Measurements from ENCODE around the gene DUSP15.

Gene DUSP15

DNA sequence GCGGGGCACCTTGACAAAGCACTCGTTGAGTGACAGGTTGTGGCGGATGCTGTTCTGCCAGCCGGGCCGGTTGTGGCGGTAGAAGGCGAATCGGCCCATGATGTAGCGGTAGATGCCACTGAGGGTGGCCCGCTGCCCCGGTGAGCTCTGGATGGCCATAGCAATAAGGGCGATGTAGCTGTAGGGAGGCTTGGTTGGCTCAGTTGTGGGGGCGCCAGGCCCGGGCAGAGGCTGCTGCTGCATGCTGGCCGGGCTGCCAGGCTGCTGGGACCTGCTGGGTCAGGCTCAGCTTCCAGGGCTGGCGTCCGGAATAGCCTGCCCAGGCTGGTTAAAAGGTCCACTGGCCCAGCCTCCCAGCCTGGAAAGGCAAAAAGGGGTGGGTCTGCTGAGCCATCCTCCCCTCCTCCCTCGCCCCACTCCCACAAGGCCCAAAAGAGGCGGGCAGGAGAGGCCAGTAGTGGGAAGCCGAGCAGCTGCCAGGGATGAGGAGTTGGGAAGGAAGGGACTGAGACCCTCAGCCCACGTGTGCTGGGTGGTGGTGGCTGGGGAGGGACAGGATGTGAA lies 24.9 kb downstream of the DUSP15 start, which contains the start of gene FOXS1:
Gene FOXS1, minus strand, starts transcription at position 305 of the 564 bp plus-strand sequence. Its CDS starts 62 bp downstream, at position 243.
- TF ChIP-seq HDGF (IDR thresholded peaks at IDR 0.05; ENCODE audit: borderline replicate concordance) (no peak), TARDBP (IDR thresholded peaks at IDR 0.05) (no peak), NFRKB (IDR thresholded peaks at IDR 0.05) (no peak)
- ChIA-PET POLR2A (no interaction called here), CTCF (no interaction called here)
- DNase-seq (ENCODE audit: extremely low spot score): no peak

DNA sequence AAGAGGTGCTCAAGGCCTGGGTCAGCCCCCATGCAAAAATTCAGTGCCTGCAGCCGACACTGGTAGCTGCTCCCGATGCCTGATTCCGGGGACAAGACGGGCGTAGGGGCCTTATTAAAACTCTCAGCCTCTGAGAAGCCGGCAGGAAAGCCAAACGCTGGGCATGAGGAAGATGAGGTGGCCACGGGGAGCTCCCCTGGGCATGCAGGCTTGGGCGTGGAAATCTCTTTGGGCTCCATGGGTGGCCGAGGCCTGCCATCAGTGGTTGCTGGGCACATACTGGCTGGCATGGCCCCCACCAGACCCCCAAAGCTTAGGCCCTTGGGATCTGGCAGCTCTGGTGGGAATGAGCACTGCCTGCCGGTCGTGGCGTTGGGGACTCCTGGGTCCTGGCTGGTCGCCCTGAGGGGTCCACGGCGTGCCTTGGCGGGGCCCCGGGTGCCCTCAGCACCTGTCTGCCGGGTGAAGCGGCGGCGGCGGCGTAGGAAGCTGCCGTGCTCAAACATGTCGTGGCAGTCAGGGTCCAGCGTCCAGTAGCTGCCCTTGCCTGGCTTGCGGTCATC lies 25.5 kb downstream of the DUSP15 start:
- TF ChIP-seq, protein P1, sequence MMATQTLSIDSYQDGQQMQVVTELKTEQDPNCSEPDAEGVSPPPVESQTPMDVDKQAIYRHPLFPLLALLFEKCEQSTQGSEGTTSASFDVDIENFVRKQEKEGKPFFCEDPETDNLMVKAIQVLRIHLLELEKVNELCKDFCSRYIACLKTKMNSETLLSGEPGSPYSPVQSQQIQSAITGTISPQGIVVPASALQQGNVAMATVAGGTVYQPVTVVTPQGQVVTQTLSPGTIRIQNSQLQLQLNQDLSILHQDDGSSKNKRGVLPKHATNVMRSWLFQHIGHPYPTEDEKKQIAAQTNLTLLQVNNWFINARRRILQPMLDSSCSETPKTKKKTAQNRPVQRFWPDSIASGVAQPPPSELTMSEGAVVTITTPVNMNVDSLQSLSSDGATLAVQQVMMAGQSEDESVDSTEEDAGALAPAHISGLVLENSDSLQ (IDR thresholded peaks at IDR 0.05): no peak
- TF ChIP-seq L3MBTL2 (conservative IDR thresholded peaks at IDR 0.05) (no peak), FOXA1 (IDR thresholded peaks at IDR 0.05) (no peak), ZNF384 (IDR thresholded peaks at IDR 0.05) (no peak), ARNT (IDR thresholded peaks at IDR 0.05) (no peak), TARDBP (IDR thresholded peaks at IDR 0.05) (no peak)

DNA sequence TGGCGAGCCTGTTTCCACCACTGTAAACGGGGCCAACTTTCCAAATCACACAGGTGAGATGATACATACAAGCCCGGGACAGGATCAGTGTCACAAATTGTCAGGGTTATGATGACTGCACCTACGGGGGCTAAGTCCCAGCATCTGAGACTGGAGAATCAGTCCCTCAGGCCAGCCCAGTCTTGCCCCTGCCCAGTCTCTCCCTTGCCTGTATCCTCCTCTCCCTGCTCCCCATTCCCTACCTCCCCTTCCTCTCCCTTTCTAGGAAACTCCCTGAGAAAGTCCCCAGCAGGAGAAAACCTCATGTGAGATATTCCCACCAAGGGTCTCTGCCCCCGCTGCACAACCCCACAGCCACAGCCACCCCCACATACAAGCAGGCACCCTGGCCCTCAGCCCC lies 26.4 kb downstream of the DUSP15 start:
- no peak for DNase-seq (ENCODE audit: extremely low spot score)
- CTCF ChIA-PET: no interaction called here
- POLR2A ChIA-PET: no interaction called here
- TF ChIP-seq SP1 (IDR thresholded peaks at IDR 0.05) (no peak), ELF4 (IDR thresholded peaks at IDR 0.05) (no peak)

More for the DNA sequence above, 25.5 kb downstream of the DUSP15 start:
- no peak for DNase-seq (ENCODE audit: extremely low spot score)
- ChIA-PET POLR2A (no interaction called here), CTCF (no interaction called here)

DNA sequence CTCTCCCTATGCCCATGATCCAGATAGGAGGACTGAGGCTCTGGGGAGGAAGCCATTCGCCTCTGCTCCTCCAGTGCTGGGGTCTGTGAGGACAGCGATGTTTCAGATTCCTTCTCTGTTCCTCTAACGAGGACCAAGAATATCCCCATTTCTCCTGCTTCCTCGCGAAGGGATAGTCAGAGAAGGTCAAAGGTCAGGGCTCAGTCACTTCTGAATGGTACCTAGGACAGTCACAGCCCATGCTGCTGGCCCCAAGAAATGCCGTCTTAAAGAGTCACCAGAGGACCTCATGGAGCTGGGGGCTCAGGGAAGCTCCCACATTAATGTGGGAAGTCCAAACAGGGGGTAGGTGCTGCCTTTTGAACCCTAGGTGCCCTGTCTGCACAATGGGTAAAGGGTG lies 27.0 kb downstream of the DUSP15 start:
- ChIA-PET CTCF (no interaction called here), POLR2A (no interaction called here)
- no peak for TF ChIP-seq SP1 (IDR thresholded peaks at IDR 0.05)
- no peak for TF ChIP-seq FOXK2 (IDR thresholded peaks at IDR 0.05)
- no peak for TF ChIP-seq NFRKB (IDR thresholded peaks at IDR 0.05)
- TF ChIP-seq ELF4 (IDR thresholded peaks at IDR 0.05): no peak
- no peak for TF ChIP-seq LEF1 (IDR thresholded peaks at IDR 0.05; ENCODE audit: borderline replicate concordance)
- TF ChIP-seq TARDBP (IDR thresholded peaks at IDR 0.05): no peak
- no peak for TF ChIP-seq ARNT (IDR thresholded peaks at IDR 0.05)
- no peak for TF ChIP-seq FOXM1 (IDR thresholded peaks at IDR 0.05; ENCODE audit: borderline replicate concordance)
- TF ChIP-seq, protein P1 (IDR thresholded peaks at IDR 0.05): no peak
- TF ChIP-seq SUZ12 (IDR thresholded peaks at IDR 0.05): no peak
- TF ChIP-seq L3MBTL2 (conservative IDR thresholded peaks at IDR 0.05): no peak
- no peak for TF ChIP-seq ZNF384 (IDR thresholded peaks at IDR 0.05)
- TF ChIP-seq CTBP1 (IDR thresholded peaks at IDR 0.05; ENCODE audit: borderline replicate concordance): no peak
- no peak for TF ChIP-seq FOXA1 (IDR thresholded peaks at IDR 0.05)
- no peak for TF ChIP-seq BHLHE40 (IDR thresholded peaks at IDR 0.05; ENCODE audit: borderline replicate concordance)
- no peak for DNase-seq (ENCODE audit: extremely low spot score)

DNA sequence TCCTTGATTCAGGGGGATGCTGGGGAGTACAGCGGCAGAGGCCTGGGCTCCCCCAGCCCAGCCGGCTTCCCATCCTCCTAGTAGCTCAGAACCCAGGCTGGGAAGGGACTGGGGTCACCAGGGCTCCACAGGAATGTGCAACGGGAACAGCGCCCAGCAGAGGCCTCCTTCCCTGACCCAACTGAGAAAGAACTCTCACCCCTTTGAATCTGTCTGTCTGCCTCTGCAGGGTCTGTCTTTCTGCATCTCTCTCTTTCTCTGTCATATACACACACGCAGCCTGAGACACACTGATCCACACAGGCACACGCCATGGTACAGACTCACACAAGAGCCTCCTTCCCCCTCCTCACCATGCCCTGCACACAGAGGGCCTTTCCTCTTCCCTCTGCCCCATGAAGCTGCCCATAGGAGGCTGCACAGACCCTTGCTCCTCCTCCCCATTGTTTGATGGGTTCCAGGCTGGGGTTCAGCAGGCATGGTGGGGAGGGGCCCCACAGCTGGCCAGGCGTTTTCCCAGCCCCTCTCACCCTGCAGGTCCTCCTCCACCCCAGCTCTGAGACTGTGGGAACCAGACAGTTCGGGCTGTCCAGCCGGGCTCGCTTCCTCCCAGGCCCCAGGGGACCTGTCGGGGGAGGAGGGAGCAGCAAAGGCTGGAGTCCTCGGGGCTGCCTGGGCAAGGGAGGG lies 27.7 kb downstream of the DUSP15 start:
- ChIA-PET CTCF (no interaction called here), POLR2A (no interaction called here)
- DNase-seq (ENCODE audit: extremely low spot score): no peak
- TF ChIP-seq BHLHE40 (IDR thresholded peaks at IDR 0.05; ENCODE audit: borderline replicate concordance): no peak
- no peak for TF ChIP-seq ELF4 (IDR thresholded peaks at IDR 0.05)
- TF ChIP-seq L3MBTL2 (conservative IDR thresholded peaks at IDR 0.05): no peak
- no peak for TF ChIP-seq FOXA1 (IDR thresholded peaks at IDR 0.05)
- no peak for TF ChIP-seq SP1 (IDR thresholded peaks at IDR 0.05)
- no peak for TF ChIP-seq HDGF (IDR thresholded peaks at IDR 0.05; ENCODE audit: borderline replicate concordance)
- TF ChIP-seq TARDBP (IDR thresholded peaks at IDR 0.05): no peak
- TF ChIP-seq SUZ12 (IDR thresholded peaks at IDR 0.05): no peak
- TF ChIP-seq FOXM1 (IDR thresholded peaks at IDR 0.05; ENCODE audit: borderline replicate concordance): no peak
- no peak for TF ChIP-seq CTBP1 (IDR thresholded peaks at IDR 0.05; ENCODE audit: borderline replicate concordance)

DNA sequence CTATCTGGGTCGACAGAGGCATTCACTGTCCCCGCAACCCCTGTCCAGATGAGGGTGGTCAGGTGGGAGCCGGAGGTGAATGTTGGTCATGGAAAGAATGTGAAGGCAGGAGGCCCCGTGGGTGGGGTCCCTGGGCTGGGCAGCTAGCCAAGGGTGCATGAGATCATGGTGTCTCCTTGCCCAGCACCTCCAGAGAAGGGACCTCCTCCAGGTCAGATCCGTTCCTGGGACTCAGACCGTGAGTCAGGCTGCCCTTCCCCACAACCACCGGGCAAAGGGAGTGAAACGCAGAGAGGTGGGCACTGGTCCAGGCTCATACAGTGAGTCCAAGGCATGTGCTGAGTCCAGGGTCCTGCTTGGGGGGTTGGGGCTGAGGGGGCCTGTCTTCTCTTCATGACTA lies 28.4 kb downstream of the DUSP15 start:
- CTCF ChIA-PET: no interaction called here

DNA sequence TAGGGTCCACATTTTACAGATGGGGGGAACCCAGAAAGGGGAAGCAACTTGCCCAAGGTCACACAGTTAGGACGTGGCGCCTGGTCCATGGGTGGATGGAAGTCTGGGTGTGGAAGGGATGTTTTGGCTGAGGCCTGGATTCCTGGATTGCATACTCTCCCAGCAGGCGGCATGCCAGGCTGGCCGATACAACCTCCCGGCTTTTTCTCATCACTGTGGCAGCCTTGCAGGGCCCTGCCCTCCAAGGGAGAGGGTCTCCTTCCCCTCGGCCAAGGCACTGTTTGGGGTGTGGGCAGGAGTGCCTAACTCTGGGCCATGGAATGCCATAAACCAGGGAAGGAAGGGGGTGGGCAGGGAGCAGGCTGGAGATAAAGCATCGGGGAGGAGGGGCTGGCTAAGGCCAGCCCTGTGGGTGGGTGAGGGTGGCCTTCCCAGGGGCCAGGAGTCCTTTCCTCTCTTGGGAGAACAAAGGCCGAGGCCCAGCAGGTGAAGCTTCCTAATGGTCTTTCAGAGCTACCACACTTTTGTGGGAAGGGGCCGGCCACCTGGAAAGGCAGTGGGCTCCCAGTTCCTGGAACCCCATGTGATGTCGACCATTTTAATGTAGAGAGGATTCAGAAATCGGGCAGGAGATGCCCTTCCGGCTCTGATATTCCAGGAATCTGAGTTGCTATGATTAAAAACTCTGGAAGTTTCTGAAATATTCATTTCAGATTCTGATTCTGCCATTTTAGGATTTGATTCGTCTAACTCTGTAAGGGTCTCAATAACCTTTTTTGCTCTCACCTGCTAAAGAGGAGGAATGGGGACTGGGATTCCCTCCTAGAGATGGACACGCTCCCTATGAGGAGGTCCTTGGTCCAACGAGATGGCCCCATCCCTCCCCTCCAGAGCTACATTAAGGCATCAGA lies 29.2 kb downstream of the DUSP15 start:
- CTCF ChIA-PET: no interaction called here
- POLR2A ChIA-PET: no interaction called here
- DNase-seq (ENCODE audit: extremely low spot score): no peak

More for the DNA sequence above, 28.4 kb downstream of the DUSP15 start:
- TF ChIP-seq FOXM1 (IDR thresholded peaks at IDR 0.05; ENCODE audit: borderline replicate concordance): no peak
- no peak for TF ChIP-seq ARNT (IDR thresholded peaks at IDR 0.05)
- no peak for DNase-seq (ENCODE audit: extremely low spot score)
- POLR2A ChIA-PET: no interaction called here

More for the DNA sequence above, 29.2 kb downstream of the DUSP15 start:
- TF ChIP-seq BHLHE40 (IDR thresholded peaks at IDR 0.05; ENCODE audit: borderline replicate concordance): no peak
- no peak for TF ChIP-seq ARNT (IDR thresholded peaks at IDR 0.05)
- no peak for TF ChIP-seq CTBP1 (IDR thresholded peaks at IDR 0.05; ENCODE audit: borderline replicate concordance)
- TF ChIP-seq FOXM1 (IDR thresholded peaks at IDR 0.05; ENCODE audit: borderline replicate concordance): no peak
- TF ChIP-seq, protein P1 (IDR thresholded peaks at IDR 0.05): no peak
- TF ChIP-seq FOXK2 (IDR thresholded peaks at IDR 0.05): no peak
- TF ChIP-seq ZNF384 (IDR thresholded peaks at IDR 0.05): no peak
- no peak for TF ChIP-seq SUZ12 (IDR thresholded peaks at IDR 0.05)
- TF ChIP-seq TARDBP (IDR thresholded peaks at IDR 0.05): no peak
- TF ChIP-seq LEF1 (IDR thresholded peaks at IDR 0.05; ENCODE audit: borderline replicate concordance): no peak
- no peak for TF ChIP-seq HDGF (IDR thresholded peaks at IDR 0.05; ENCODE audit: borderline replicate concordance)
- TF ChIP-seq FOXA1 (IDR thresholded peaks at IDR 0.05): no peak
- no peak for TF ChIP-seq L3MBTL2 (conservative IDR thresholded peaks at IDR 0.05)
- no peak for TF ChIP-seq NFRKB (IDR thresholded peaks at IDR 0.05)

Data from HEK293T (cell line).